Natural killer cell (primary cell): ENCODE results near the gene TMEM221. TPM values are rescaled to one million over a fixed set of nuclear protein-coding genes. Genes with fewer than 3 reads are reported as not detected.

Experiments used
- ATAC-seq, 3 donors: fragments of 150-1000 bp in 2 of 3; fragments of 200-7000 bp in 1 of 3; cut with Tn5 transposase; 1 replicate in 1 of 3; 2 replicates in 2 of 3; pipeline ENCODE4 v1.10.0; 2021; ENCODE audit warnings: mild to moderate bottlenecking in 2 of 3, moderate library complexity in 2 of 3
- DNase-seq, 2 donors: peaks; one replicate each; pipeline versions ENCODE4 v3.0.0 to v3.0.0-alpha.2; 2013 to 2021; ENCODE audit warnings: mixed read lengths in 1 of 2
- H3K27ac ChIP-seq: one replicate; pipeline ENCODE4 v1.5.1; 2013; ENCODE audit warnings: mild to moderate bottlenecking, low read length
- H3K27me3 ChIP-seq: one replicate; pipeline ENCODE4 v1.6.1; 2013; ENCODE audit warnings: low read length; ENCODE audit not compliant: control insufficient read depth, insufficient read depth
- H3K36me3 ChIP-seq: one replicate; pipeline ENCODE4 v1.6.1; 2013; ENCODE audit warnings: low read length; ENCODE audit not compliant: control insufficient read depth, insufficient read depth
- H3K4me1 ChIP-seq: one replicate; pipeline ENCODE4 v1.6.1; 2013; ENCODE audit warnings: low read length; ENCODE audit not compliant: control insufficient read depth, insufficient read depth
- H3K4me3 ChIP-seq: one replicate; pipeline ENCODE4 v1.5.1; 2013; ENCODE audit warnings: low read length
- H3K9me3 ChIP-seq: one replicate; pipeline ENCODE4 v1.6.1; 2013; ENCODE audit warnings: low read length; ENCODE audit not compliant: control insufficient read depth, insufficient read depth
- H3K27ac Mint-ChIP-seq, 2 donors: one replicate each; pipeline ENCODE4 v1.8.0; 2022; ENCODE audit warnings: mild to moderate bottlenecking in 2 of 2, mixed read lengths in 2 of 2, moderate library complexity in 1 of 2
- H3K27me3 Mint-ChIP-seq, 2 donors: one replicate each; pipeline ENCODE4 v1.8.0; 2022; ENCODE audit warnings: low read depth in 2 of 2, mixed read lengths in 2 of 2
- H3K36me3 Mint-ChIP-seq: one replicate; pipeline ENCODE4 v1.8.0; 2022; ENCODE audit warnings: mixed read lengths
- H3K4me1 Mint-ChIP-seq, 2 donors: one replicate each; pipeline ENCODE4 v1.8.0; 2022; ENCODE audit warnings: mixed read lengths in 2 of 2
- H3K4me3 Mint-ChIP-seq: one replicate; pipeline ENCODE4 v1.8.0; 2022; ENCODE audit warnings: mild to moderate bottlenecking, moderate library complexity, mixed read lengths
- H3K9me3 Mint-ChIP-seq, 2 donors: one replicate each; pipeline ENCODE4 v1.8.0; 2022; ENCODE audit warnings: mixed read lengths in 2 of 2
- CTCF ChIP-seq: fragments of 200-600 bp; IDR thresholded peaks from one replicate; pipeline ENCODE4 v1.8.0; 2022; ENCODE audit warnings: antibody characterized with exemption
- WGBS: methylation state at CpG from one replicate; pipeline ENCODE4 v1.1.7; 2013; ENCODE audit warnings: missing lambda C conversion rate; ENCODE audit not compliant: insufficient coverage; 5-methylcytosine and 5-hydroxymethylcytosine counted together
- intact Hi-C: fragments of 100-400 bp; cut with micrococcal nuclease; formaldehyde crosslinking; loops from one replicate; pipeline ENCODE4 v1.14.2; 2022
- total RNA-seq, 4 donors: library from RNA; stranded (reverse); fragments of 120-200 nt in 1 of 4; gene quantifications; one replicate each; pipeline versions ENCODE4 v1.2.3 to v1.2.4, GENCODE V29; 2013 to 2022

TMEM221 gene
- total RNA-seq, 3 donors from 2014 or later (not counting 1 experiment from before 2014, with no cell fraction given) = not detected

GRCh38 chr19:17389288-17389687 is 59.2 kb downstream of the TMEM221 start:
- no peak overlapping the region for H3K27ac Mint-ChIP-seq
- peak overlapping the region; percentile 49 for H3K4me3 Mint-ChIP-seq
- peaks cover 0 to 3% of the 10 kb centered on the region in 2 donors for H3K27me3 Mint-ChIP-seq
- WGBS = 57% methylated on average over 1 of the region's 1 CpG
- H3K27ac ChIP-seq = no peak overlapping the region
- no peaks in the 10 kb centered on the region for H3K36me3 ChIP-seq
- no peak overlapping the region for H3K4me3 ChIP-seq
- no peaks in the 10 kb centered on the region for H3K9me3 Mint-ChIP-seq
- peaks cover 5 to 15% of the 10 kb centered on the region in 2 donors for H3K4me1 Mint-ChIP-seq
- no peaks in the 10 kb centered on the region for H3K27me3 ChIP-seq
- H3K4me1 ChIP-seq = peaks cover 23% of the 10 kb centered on the region
- H3K36me3 Mint-ChIP-seq = no peaks in the 10 kb centered on the region
- ATAC-seq (no peak), DNase-seq (no peak)
- intact Hi-C loops = no loop called here
- H3K9me3 ChIP-seq = no peaks in the 10 kb centered on the region
- TF ChIP-seq CTCF = no peak

- Histone ChIP-seq H3K27ac (no peak overlapping the region), H3K4me1 (peaks cover 18% of the 10 kb centered on the region), H3K27me3 (no peaks in the 10 kb centered on the region), H3K4me3 (no peak overlapping the region), H3K36me3 (no peaks in the 10 kb centered on the region), H3K9me3 (no peaks in the 10 kb centered on the region)
- peak; percentile 93 for TF ChIP-seq CTCF
- 40% methylated on average over 14 of the region's 20 CpGs for WGBS
- intact Hi-C loops = loop anchor here (1.0 kb wide), 1 partner anchor 40 kb away; no protein-coding TSS in a partner anchor
- H3K4me1 Mint-ChIP-seq = peaks cover 0 to 6% of the 10 kb centered on the region in 2 donors
- H3K36me3 Mint-ChIP-seq = no peaks in the 10 kb centered on the region
- H3K27me3 Mint-ChIP-seq = peaks cover 0 to 3% of the 10 kb centered on the region in 2 donors
- DNase-seq (peak; percentile 53 to 78), ATAC-seq (peak; percentile 57 to 62 (median 59))
- H3K9me3 Mint-ChIP-seq = no peaks in the 10 kb centered on the region
- H3K4me3 Mint-ChIP-seq = no peak overlapping the region
- H3K27ac Mint-ChIP-seq = no peak overlapping the region
These were observed 62.4 kb downstream of the TMEM221 start for GRCh38 chr19:17385878-17386611.

Other genes starting within 250 kb of the TMEM221 start
- gene USE1, start 233.3 kb downstream of the TMEM221 start, total RNA-seq = 10 to 100 TPM; 16.4 to 21.1 (median 20.9) TPM
- 10 to 100 TPM; 28.1 to 39.1 (median 37.0) TPM for gene OCEL1, start 222.4 kb downstream of the TMEM221 start, total RNA-seq
- gene NR2F6, start 202.7 kb downstream of the TMEM221 start, total RNA-seq = 1 to 10 TPM; 1.3 to 4.2 (median 1.8) TPM
- not detected for gene USHBP1, start 183.9 kb downstream of the TMEM221 start, total RNA-seq
- 100 to 1,000 TPM; 106 to 127 (median 106) TPM for gene BABAM1, start 181.2 kb downstream of the TMEM221 start, total RNA-seq
- 1 to 10 TPM; 1.3 to 3.6 (median 2.0) TPM for gene ANKLE1, start 166.8 kb downstream of the TMEM221 start, total RNA-seq
- 1 to 10 TPM; 7.5 to 10.0 (median 9.7) TPM for gene ABHD8, start 145.2 kb downstream of the TMEM221 start, total RNA-seq
- gene MRPL34, start 142.8 kb downstream of the TMEM221 start, total RNA-seq = 10 to 100 TPM; 26.9 to 40.8 (median 39.4) TPM
- gene DDA1, start 139.1 kb downstream of the TMEM221 start, total RNA-seq = 10 to 100 TPM; 32.2 to 42.5 (median 37.7) TPM
- gene ANO8, start 113.8 kb downstream of the TMEM221 start, total RNA-seq = 10 to 100 TPM; 18.5 to 24.7 (median 19.1) TPM
- gene GTPBP3, start 111.1 kb downstream of the TMEM221 start, total RNA-seq = 10 to 100 TPM; 21.6 to 33.0 (median 27.7) TPM
- gene PLVAP, start 71.3 kb downstream of the TMEM221 start, total RNA-seq = under 1 TPM in 2 of 3 donors, not detected in 1; 0.33 to 0.53 TPM
- gene CCDC194, start 54.5 kb downstream of the TMEM221 start, total RNA-seq = 1 to 10 TPM in 2 of 3 donors, not detected in 1; 2.7 TPM
- gene BST2, start 43.0 kb downstream of the TMEM221 start, total RNA-seq = 100 to 1,000 TPM in 2 of 3 donors, 10 to 100 TPM in 1; 84.8 to 106 (median 100) TPM
- gene MVB12A, start 28.6 kb downstream of the TMEM221 start, total RNA-seq = 10 to 100 TPM; 28.4 to 30.1 (median 29.4) TPM
- gene NXNL1, start 12.3 kb upstream of the TMEM221 start, total RNA-seq = not detected
- 10 to 100 TPM; 12.9 to 26.2 (median 16.3) TPM for gene SLC27A1, start 21.9 kb upstream of the TMEM221 start, total RNA-seq
- 10 to 100 TPM; 52.9 to 58.1 (median 57.8) TPM for gene PGLS, start 63.0 kb upstream of the TMEM221 start, total RNA-seq
- gene COLGALT1, start 107.0 kb upstream of the TMEM221 start, total RNA-seq = 10 to 100 TPM; 39.0 to 55.4 (median 43.7) TPM
- gene UNC13A, start 239.7 kb upstream of the TMEM221 start, total RNA-seq = not detected